Fibroblast of lung (primary cell): ENCODE data around the gene TRIM54.

Experiments used
- CTCF ChIP-seq, 2 donors: IDR thresholded peaks in 1 of 2; conservative IDR thresholded peaks in 1 of 2; 1 replicate in 1 of 2; 2 replicates in 1 of 2; pipeline ENCODE4 v1.5.1; 2011 to 2012; ENCODE audit warnings: low read length in 2 of 2, control low read depth in 1 of 2, inconsistent platforms in 1 of 2, low read depth in 1 of 2, mild to moderate bottlenecking in 1 of 2
- EZH2 ChIP-seq: IDR thresholded peaks from 2 replicates; pipeline ENCODE4 v1.5.1; 2012; ENCODE audit warnings: low read length, control low read depth, mild to moderate bottlenecking; ENCODE audit errors: missing control alignments

GRCh38 chr2:27296481-27296880 is 14.3 kb downstream of the TRIM54 start:
- TF ChIP-seq CTCF (conservative IDR thresholded peaks at IDR 0.05 in 1 of 2, IDR thresholded peaks at IDR 0.05 in 1 of 2; ENCODE audit: low read depth in 1 of 2, low read length in 2 of 2) = no peak
- TF ChIP-seq EZH2 = no peak
